GM18526 (cell line): Measurements from ENCODE around the gene POU6F2.

ENCODE experiments used
- POLR2A ChIP-seq: IDR thresholded peaks from 3 replicates; pipeline ENCODE4 v1.6.1; 2011; ENCODE audit not compliant: insufficient read length; ENCODE audit errors: extremely low read depth

POU6F2 gene

GRCh38 chr7:39374436-39375040 is 396.8 kb downstream of the POU6F2 start:
- TF ChIP-seq POLR2A = no peak

DNA sequence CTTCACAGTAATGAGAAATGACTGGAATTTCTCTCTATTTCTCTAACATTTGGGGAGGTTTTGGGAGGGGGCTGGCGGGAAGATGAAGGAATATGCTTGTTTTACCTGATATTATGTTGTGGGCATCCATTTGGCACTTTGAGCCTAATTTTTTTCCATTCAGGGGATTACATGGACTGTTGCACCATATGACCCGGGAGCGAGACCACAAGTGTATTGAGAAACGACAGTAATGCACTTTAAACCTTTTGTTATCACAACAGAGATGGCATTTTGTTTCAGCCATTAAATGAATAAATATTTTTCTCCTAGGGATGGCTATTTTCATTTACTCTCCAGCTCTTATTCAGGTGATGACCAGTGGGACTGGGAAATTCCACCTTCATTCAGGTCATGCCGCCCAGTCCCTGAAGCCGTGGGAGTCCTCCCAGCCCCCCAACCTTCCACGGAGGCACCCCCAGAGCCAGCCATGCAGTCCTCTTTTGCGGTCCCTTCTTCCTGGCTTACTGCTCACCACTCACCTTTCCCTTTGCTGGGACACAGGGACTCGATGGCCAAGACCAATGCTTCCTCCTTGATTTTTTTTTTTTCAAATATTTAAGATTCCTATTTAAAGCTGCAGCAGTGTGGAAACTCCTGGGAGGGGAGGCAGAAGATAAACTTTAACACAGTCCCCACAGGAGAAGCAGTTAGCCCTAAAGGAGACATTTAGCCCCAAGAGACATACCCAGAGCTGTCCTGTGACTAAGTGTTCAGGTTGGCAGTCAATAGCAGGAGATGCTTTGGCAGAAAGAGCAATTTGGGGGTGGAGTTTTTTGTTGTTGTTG is 397.6 kb downstream of the POU6F2 start:
- no peak for TF ChIP-seq POLR2A

DNA sequence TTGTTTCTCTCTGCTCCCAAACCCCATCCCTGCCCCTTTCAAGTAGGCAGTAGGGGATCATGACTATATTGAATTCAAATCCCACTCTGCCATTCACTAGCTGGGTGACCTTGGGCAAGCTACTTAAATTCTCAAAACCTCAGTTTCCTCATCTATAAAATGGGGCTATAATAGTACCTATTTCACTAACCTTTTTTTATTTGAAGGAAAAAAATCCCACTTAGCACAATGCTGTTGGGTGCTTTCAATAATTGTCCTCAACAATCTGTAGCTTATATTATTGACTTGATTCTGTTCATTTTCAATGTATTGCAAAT is 398.1 kb downstream of the POU6F2 start:
- no peak for TF ChIP-seq POLR2A

DNA sequence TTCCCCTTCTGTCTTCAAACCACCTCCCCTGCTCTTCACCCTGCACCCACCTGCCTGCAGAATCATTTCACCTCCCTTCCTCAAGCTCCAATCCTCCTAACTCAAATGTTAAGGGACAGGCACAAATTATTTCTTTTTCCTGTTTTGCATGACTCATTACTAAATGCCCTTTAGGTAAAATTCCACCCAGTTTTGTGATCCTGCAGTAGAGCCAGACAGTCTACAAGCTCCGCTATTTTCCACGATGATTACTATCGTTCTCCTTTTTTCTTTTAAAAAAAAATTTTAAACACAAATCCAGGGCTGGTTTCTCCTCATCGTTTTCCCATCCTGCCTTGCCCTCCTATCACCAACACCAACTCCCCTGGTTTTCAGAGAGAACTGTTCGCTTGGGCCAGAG is 401.7 kb downstream of the POU6F2 start:
- TF ChIP-seq POLR2A = no peak

DNA sequence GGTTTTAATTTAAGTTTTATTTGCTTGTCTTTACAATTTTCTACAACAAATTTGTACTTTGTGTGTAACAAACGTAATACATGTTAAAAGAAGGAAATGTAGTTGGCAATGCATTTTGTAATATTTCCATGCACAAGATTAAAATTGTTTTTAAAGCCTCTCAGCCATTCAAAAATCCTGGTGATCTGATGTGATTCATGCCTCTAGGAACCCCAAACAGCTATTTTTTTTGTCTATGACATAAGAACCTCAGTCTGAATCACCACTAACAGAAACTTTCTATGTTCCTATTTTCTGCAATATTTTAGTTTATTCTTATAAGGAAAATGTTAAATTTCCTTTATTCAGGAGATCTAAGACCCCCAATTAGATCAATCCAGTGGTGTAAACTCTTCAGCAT is 405.4 kb downstream of the POU6F2 start:
- no peak for TF ChIP-seq POLR2A

DNA sequence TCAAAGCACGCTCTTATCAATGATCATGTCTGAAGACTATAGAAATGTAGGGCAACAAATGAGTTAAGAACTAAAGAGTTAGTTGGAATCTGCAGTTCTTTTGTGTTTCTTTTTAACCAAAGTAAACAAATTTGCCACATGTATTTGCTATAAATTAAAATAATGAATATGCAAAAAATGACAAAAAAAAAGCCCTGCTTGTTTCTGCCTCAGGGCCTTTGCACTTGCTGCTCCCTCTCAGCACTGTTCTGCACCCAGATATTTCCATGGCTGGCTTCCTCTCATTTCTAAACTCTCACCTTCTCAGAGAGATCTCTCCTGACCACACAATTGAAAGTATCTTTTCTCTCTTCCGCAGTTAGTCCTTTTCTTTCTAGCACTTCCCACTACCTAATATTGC is 406.7 kb downstream of the POU6F2 start:
- no peak for TF ChIP-seq POLR2A

GRCh38 chr7:39386718-39387117 is 409.0 kb downstream of the POU6F2 start:
- TF ChIP-seq POLR2A = no peak

- no peak for TF ChIP-seq POLR2A
Observed at GRCh38 chr7:39392151-39392550, 414.4 kb downstream of the POU6F2 start.

GRCh38 chr7:39394105-39394680 is 416.5 kb downstream of the POU6F2 start:
- TF ChIP-seq POLR2A = no peak

DNA sequence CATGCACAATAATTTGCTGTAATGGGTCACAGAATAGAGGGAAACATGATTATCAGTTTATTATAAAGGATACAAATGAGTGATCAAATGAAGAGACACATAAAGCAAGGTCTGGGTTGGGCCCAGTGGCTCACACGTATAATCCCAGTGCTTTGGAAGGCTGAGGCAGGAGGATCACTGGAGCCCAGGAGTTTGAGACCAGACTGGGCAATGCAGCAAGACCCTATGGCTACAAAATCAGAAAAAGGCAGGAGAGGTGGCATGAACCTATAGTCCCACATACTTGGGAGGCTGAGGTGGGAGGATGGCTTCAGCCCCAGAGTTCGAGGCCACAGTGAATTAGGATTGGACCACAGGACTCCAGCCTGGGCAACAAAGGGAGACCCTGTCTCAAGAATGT is 421.7 kb downstream of the POU6F2 start:
- no peak for TF ChIP-seq POLR2A

- TF ChIP-seq POLR2A = no peak
Observed at GRCh38 chr7:39399986-39400385, 422.3 kb downstream of the POU6F2 start.

- TF ChIP-seq POLR2A = no peak
Observed at GRCh38 chr7:39400836-39401235, 423.1 kb downstream of the POU6F2 start.

- no peak for TF ChIP-seq POLR2A
Observed at GRCh38 chr7:39402034-39402433, 424.3 kb downstream of the POU6F2 start.

DNA sequence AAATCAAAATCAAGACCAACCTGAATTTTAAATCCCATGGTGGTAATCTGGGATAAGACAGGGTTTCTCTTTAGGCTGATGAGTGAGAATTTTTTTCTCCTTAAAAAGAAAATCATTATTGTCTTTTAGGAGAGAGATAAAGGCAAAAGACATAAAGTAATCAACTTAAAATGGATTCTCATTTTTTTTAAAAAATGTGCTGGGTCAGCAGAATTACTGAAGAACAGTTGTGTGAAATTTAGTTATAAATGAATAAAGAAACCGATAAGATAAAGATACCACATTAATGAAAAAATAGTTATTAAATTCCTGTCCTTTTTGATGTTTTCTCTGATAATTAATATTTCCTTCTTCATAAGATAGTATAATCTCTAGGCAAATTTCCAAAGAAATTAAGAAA is 427.2 kb downstream of the POU6F2 start:
- TF ChIP-seq POLR2A = no peak

DNA sequence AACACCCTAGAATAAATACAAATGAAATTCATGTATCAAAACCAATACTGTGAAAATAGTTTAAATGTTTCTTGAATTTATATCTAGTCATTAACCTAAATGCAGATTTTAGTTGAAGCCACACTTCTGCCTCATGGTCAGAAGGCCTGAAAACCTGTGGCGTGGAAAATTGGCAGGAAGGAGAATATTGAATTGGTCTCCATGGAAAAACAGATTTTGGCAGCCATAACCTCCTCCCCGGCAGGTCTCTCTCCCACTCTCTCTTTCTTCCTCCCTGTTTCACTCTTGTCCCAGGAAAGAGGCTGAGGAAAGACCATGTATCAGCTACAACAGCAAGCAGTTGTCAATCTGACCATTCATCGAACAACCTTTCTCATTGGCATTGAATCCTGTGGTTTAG is 427.9 kb downstream of the POU6F2 start:
- no peak for TF ChIP-seq POLR2A

- TF ChIP-seq POLR2A = no peak
Observed at GRCh38 chr7:39406467-39406866, 428.8 kb downstream of the POU6F2 start.
